ENCODE results near the gene ATG4B.

Gene ATG4B

GRCh38 chr2:241689306-241689705 lies 51.8 kb downstream of the ATG4B start:
- DNase-seq (ENCODE audit: low read depth, low spot score): no peak
- no peak for TF ChIP-seq CTCF (IDR thresholded peaks at IDR 0.05; ENCODE audit: insufficient read depth, low read length, missing control alignments)
- no peak overlapping the region for H3K4me3 ChIP-seq (ENCODE audit: low read depth, low read length)
- CTCF ChIA-PET: interaction anchor here (1.4 to 1.6 kb wide), 2 partner anchors 30 to 44 kb away, joined by 4 to 5 read pairs; no protein-coding TSS in a partner anchor
- POLR2A ChIA-PET: interaction anchor here (1.8 kb wide), 1 partner anchor 13 kb away, joined by 10 read pairs; the partner anchor contains the start of gene ING5

DNA sequence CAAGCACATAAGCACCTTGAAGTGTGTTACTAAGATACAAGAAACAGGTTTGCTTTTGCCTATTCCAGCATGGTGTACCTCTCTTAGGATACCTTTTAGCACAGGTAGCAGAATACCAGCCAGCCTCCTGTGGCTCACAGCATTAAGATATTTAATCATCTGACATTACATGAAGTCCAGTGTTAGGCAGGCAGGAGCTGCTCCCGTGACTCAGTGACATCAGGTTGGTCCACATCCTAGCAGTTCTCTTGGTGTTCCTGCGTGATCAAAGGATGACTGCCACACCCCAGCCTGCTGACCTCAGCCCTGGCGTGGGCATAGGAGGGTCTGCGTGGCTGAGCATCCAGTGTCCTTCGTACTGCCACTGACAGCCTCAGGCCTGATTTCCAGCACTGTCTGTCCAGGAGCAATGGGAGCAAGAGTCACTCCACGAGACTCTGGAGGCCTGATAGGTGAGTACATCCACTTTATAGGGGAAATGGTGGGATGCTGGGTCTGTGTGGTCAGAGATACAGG lies 52.8 kb downstream of the ATG4B start:
- no peak for DNase-seq (ENCODE audit: low read depth, low spot score)
- ChIA-PET CTCF (interaction anchor here (1.6 kb wide), 1 partner anchor 43 kb away, joined by 4 read pairs; no protein-coding TSS in a partner anchor), POLR2A (no interaction called here)
- no peak overlapping the region for H3K4me3 ChIP-seq (ENCODE audit: low read depth, low read length)
- TF ChIP-seq CTCF (IDR thresholded peaks at IDR 0.05; ENCODE audit: insufficient read depth, low read length, missing control alignments): no peak

DNA sequence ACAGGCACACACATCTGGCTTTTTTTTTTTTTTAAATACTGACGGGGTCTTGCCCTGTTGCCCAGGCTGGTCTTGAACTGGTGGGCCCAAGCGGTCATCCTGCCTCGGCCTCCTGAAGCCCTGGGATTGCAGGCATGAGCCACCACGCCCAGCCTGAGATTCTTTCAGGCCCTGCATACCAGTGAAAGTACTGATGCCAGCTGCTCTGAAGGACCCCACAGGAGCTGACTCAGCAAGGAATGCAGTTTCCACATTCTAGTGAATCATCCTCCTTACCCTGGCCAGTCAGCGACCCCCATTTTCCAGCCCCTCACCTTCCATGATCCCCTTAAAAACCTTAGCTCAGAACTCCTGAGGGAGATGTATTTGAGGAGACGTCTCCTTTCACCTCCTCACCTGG lies 55.0 kb downstream of the ATG4B start:
- peak; percentile 60 for DNase-seq (ENCODE audit: low read depth, low spot score)
- ChIA-PET CTCF (interaction anchor here (0.7 to 2.7 kb wide), 3 partner anchors 33 to 186 kb away, joined by 3 to 8 read pairs (median 5); partner anchors contain the start of gene D2HGDH), POLR2A (interaction anchor here (1.9 kb wide), 1 partner anchor 9 kb away, joined by 8 read pairs; the partner anchor contains the start of gene ING5)
- no peak overlapping the region for H3K4me3 ChIP-seq (ENCODE audit: low read depth, low read length)
- no peak for TF ChIP-seq CTCF (IDR thresholded peaks at IDR 0.05; ENCODE audit: insufficient read depth, low read length, missing control alignments)

DNA sequence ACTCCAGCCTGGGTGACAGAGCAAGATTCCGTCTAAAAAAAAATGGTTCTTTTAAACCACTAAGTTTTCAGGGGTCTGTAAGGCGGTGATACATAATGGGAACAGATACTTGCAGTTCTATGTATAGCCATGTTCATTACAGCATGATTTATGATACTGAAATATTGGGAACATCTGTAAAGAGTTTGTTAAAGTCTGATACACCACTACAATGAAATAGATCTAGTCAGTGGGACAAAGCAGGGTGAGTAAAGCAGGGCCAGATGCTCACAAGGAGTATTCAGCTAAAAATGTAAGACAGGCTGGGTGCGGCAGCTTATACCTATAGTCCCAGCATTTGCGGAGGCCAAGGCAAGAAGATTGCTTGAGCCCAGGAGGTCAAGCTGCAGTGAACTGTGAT lies 58.2 kb downstream of the ATG4B start:
- H3K4me3 ChIP-seq (ENCODE audit: low read depth, low read length): no peak overlapping the region
- no peak for TF ChIP-seq CTCF (IDR thresholded peaks at IDR 0.05; ENCODE audit: insufficient read depth, low read length, missing control alignments)
- ChIA-PET POLR2A (interaction anchor here (0.7 kb wide), 1 partner anchor 61 kb away, joined by 3 read pairs; no protein-coding TSS in a partner anchor), CTCF (interaction anchor here (1.1 kb wide), 1 partner anchor 35 kb away, joined by 3 read pairs; no protein-coding TSS in a partner anchor)
- no peak for DNase-seq (ENCODE audit: low read depth, low spot score)

- TF ChIP-seq CTCF (IDR thresholded peaks at IDR 0.05; ENCODE audit: insufficient read depth, low read length, missing control alignments): peak; percentile 66
- ChIA-PET CTCF (interaction anchor here (0.7 to 2.0 kb wide), 3 partner anchors 10 to 31 kb away, joined by 3 to 7 read pairs (median 3); no protein-coding TSS in a partner anchor), POLR2A (interaction anchor here (1.2 to 2.1 kb wide), 4 partner anchors 9 to 35 kb away, joined by 3 to 10 read pairs (median 7); partner anchors contain the start of genes D2HGDH and DTYMK)
- H3K4me3 ChIP-seq (ENCODE audit: low read depth, low read length): peak overlapping the region; percentile 80
- DNase-seq (ENCODE audit: low read depth, low spot score): peak; percentile 9
These were observed 63.6 kb downstream of the ATG4B start for GRCh38 chr2:241701149-241701398.

- peak within 1 kb of the TSS; percentile 83 for H3K4me3 ChIP-seq (ENCODE audit: low read depth, low read length)
- DNase-seq (ENCODE audit: low read depth, low spot score): peak; percentile 9
- POLR2A ChIA-PET: interaction anchor here (0.6 to 2.1 kb wide), 7 partner anchors 9 to 174 kb away, joined by 3 to 10 read pairs (median 6); partner anchors contain the start of genes D2HGDH and DTYMK
- no peak for TF ChIP-seq CTCF (IDR thresholded peaks at IDR 0.05; ENCODE audit: insufficient read depth, low read length, missing control alignments)
- CTCF ChIA-PET: interaction anchor here (0.9 to 2.4 kb wide), 4 partner anchors 13 to 177 kb away, joined by 3 to 10 read pairs (median 5); no protein-coding TSS in a partner anchor
These were observed 64.1 kb downstream of the ATG4B start, which contains the start of gene ING5 for GRCh38 chr2:241701399-241702154. ING5 (plus strand) TSS chr2:241702039; CDS start chr2:241702066, 27 bp downstream.
